Islet precursor cell (in vitro differentiated cells): ENCODE measurements around the gene NALF2.

Experiments used
- DNase-seq: peaks from one replicate; pipeline ENCODE4 v3.0.0-alpha.2; 2018

Gene NALF2

GRCh38 chrX:69531031-69531755 is 27.1 kb downstream of the NALF2 start:
- no peak for DNase-seq

- no peak for DNase-seq
These were observed 31.5 kb downstream of the NALF2 start for GRCh38 chrX:69535661-69536060.

DNA sequence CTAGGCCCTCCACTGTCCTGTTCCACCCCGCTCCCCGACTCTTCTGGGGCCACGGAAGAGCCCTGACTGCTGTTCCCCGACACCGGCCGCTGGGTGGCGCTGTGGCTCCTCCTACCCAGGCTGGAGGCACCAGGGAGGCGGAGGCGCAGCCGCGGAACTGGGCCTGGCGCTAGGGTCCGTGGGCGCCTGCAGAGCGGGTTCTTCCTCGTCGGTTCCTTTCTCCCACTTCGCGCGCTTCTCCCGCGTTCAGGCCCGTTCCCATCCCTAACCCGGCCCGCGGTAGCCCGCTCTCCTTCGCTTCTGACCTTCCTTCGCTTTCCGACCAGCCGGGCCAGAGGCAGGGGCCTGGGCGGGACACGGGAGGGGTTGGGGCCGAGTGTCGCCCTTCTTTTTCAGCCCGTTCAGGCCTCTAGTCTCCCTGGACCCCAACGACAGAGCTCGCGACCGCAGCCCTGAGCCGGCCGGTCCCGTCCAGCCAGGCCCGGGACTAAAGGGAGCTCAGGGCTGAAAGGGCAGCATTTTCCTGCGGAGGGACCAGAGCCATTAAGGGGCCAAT is 34.3 kb downstream of the NALF2 start:
- DNase-seq: peak; percentile 71

DNA sequence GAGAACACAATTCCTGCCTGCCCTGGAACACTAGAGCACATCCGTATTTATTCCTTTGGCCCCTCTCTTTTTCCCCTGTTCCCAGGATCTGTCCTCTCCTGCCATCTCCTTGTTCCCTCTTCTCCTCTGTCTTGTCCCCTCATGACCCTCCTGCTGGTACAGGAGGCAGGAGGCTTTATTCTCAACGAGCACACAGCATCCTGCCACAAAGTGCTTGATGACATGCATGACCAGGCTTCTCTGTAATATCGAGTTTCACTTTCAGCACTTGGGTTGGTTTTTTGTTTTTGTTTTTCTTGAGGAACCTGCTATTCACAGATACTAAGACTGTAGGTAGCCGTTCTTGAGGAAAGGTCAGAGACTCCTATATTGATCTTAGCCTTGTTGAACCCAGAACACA is 35.3 kb downstream of the NALF2 start:
- no peak for DNase-seq

- DNase-seq: no peak
These were observed 37.8 kb downstream of the NALF2 start for GRCh38 chrX:69541956-69542355.

- DNase-seq: peak; percentile 87
These were observed 39.4 kb downstream of the NALF2 start for GRCh38 chrX:69543572-69543971.

DNA sequence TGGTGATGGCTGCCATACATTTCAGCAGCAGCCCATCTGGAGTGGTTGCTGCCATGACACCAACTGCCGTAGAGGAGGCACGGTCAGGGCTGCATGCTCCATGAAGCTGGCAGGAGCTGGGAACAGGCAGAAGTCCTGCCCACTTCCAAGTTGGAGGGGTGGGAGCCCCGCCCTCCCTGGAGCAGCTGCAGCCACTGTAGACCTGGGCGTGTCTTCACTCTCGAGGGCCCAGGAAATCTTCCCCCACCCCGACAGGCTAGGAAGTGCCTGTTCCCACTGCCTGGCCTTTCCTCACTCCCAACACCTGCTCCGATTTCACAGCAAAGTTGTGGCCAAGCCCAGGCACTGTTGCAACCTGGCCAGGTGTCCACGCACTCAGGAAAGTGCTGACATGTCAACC is 42.3 kb downstream of the NALF2 start:
- no peak for DNase-seq

DNA sequence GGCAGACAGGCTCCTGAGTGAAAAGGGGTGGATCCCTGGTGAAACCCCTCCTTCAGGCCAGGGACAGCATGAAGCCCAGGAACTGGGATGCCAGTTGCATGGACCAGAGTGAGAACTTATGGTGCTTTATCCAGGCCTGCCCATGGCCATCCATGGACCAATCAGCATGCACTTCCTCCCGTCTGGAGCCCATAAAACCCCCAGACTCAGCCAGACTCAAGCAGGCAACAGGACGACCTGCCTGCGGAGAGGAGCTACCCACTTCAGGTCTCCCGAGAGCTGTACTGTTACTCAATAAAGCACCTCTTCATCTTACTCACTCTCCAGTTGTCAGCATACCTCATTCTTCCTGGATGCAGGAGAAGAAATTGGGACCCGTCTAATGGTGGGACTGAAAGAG is 42.9 kb downstream of the NALF2 start:
- DNase-seq: no peak

DNA sequence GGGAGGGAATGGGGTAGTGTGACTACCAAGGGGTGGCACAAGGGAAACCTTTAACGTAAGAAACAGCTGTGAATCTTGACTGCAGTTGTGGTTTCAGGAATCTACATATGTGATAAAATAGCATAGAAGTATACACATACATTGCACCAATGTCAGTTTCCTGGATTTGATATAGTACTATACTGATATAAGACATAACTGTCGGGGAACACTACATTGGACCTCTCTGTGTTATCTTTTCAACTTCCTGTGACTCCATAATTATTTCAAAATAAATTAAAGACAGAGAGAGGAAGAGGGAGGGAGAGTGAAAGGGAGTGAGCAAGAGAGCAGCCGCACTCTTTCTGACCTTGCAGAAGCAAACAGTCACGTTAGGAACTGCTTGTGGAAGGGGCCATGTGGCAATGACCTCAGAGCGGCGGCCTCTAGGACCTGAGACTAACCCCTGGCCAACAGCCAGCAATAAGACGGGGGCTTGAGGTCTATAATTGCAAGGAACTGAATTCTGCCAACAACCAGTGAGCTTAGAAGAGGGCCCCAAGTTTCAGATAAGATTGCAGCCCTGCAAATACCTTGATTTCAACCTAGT is 47.4 kb downstream of the NALF2 start:
- no peak for DNase-seq

DNA sequence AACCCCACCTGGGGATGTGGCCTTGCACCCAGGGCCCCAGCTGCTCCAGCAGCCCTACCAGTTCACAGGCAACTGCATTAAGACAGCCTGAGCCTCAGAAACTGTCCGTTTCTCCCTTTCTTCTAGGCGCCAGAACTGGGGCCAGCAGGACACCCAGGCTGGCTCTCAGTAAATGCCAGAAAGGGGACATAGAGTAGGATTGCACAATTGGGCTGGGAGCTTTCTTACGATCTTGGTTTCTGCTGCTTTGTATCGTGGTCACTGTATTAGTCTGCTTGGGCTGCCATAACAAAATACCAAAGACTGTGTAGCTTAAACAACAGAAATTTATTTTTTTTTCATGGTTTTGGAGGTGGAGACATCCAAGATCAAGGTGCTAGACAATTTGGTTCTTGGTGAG is 48.4 kb downstream of the NALF2 start:
- no peak for DNase-seq
